B cell (primary cell): ENCODE results near the gene RAC2.

Experiments used
- CTCF ChIP-seq: fragments of 200-600 bp; IDR thresholded peaks from one replicate; pipeline ENCODE4 v1.8.0; 2022; ENCODE audit warnings: antibody characterized with exemption, mild to moderate bottlenecking
- EZH2 ChIP-seq: IDR thresholded peaks from 2 replicates; pipeline ENCODE4 v1.6.1; 2012; ENCODE audit warnings: borderline replicate concordance, low read depth, mild to moderate bottlenecking, moderate library complexity, low read length; ENCODE audit not compliant: insufficient read depth, poor library complexity, severe bottlenecking

- TF ChIP-seq CTCF (no peak), EZH2 (no peak)
These were observed 59.7 kb downstream of the RAC2 start for GRCh38 chr22:37184380-37184755.
